Mesothelial cell of epicardium (in vitro differentiated cells): Measurements from ENCODE around the gene TPRG1L. TPM values are rescaled to one million over a fixed set of nuclear protein-coding genes. Genes with fewer than 3 reads are reported as not detected.

Source experiments
- DNase-seq, 2 experiments: peaks; one replicate each; pipeline ENCODE4 v3.0.0; 2021; ENCODE audit warnings: low spot score in 2 of 2; ENCODE audit not compliant: unreplicated experiment in 2 of 2
- H3K27ac Mint-ChIP-seq: 2 replicates; pipeline ENCODE4 v1.8.0; 2021; ENCODE audit warnings: mixed read lengths
- H3K27me3 Mint-ChIP-seq: 2 replicates; pipeline ENCODE4 v1.8.0; 2021; ENCODE audit warnings: low read depth, mixed read lengths
- H3K36me3 Mint-ChIP-seq: 2 replicates; pipeline ENCODE4 v1.8.0; 2021; ENCODE audit warnings: mixed read lengths
- H3K4me1 Mint-ChIP-seq: 2 replicates; pipeline ENCODE4 v1.8.0; 2021; ENCODE audit warnings: mixed read lengths
- H3K4me3 Mint-ChIP-seq: 2 replicates; pipeline ENCODE4 v1.8.0; 2021; ENCODE audit warnings: mild to moderate bottlenecking, moderate library complexity, mixed read lengths
- H3K9me3 Mint-ChIP-seq: 2 replicates; pipeline ENCODE4 v1.8.0; 2021; ENCODE audit warnings: mixed read lengths
- total RNA-seq: library from RNA; stranded (reverse); gene quantifications from 3 replicates; pipeline ENCODE4 v1.2.1, GENCODE V29; 2021
- TF ChIP-seq, protein P1 (sequence below): fragments of 200-600 bp; sonication (generic); IDR thresholded peaks from one replicate; pipeline ENCODE4 v1.5.0; 2021; ENCODE audit warnings: antibody characterized with exemption; ENCODE audit not compliant: unreplicated experiment

TPRG1L gene
- total RNA-seq, 1 donor from 2014 or later, result 15.7 TPM

DNA sequence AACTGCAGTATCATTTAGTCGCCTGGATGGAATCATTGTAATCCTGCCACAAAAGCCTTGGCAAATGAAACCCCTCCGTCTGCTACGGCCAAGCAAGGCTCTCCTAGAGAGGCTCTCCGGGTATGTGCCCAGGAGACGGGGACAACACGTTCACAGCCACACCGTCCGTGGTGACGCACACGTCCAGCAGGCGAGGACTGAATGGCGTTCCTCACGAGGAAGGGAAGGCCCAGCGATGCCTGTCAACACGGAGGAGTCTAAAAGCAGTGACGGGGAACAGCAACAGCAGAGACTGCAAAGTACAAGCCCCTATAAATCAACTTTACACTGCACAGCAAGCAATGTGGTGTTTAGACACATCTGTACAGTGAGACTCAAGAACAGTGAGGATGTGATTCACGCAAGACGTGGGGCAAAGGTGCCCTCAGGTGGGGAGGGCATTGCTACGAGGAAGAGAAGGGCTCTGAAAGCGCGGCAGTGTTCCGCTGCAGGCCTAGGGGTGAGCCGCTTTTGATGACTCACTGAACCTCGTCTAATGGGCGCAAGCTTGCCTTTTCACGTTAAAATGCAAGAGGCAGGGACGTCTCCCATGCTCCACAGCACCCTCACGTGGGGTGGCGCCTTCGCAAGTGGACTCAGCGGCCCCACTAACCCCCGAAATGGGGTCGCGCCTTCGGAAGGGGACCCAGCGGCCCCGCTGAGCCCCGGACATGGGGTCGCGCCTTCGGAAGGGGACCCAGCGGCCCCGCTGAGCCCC is 18.3 kb downstream of the TPRG1L start:
- no peak for DNase-seq
- Mint-ChIP-seq H3K36me3 (peaks cover 10% of the 10 kb centered on the region), H3K27ac (no peak overlapping the region), H3K4me1 (peaks cover under 1% of the 10 kb centered on the region), H3K27me3 (no peaks in the 10 kb centered on the region), H3K4me3 (no peak overlapping the region), H3K9me3 (no peaks in the 10 kb centered on the region)
- TF ChIP-seq, protein P1, sequence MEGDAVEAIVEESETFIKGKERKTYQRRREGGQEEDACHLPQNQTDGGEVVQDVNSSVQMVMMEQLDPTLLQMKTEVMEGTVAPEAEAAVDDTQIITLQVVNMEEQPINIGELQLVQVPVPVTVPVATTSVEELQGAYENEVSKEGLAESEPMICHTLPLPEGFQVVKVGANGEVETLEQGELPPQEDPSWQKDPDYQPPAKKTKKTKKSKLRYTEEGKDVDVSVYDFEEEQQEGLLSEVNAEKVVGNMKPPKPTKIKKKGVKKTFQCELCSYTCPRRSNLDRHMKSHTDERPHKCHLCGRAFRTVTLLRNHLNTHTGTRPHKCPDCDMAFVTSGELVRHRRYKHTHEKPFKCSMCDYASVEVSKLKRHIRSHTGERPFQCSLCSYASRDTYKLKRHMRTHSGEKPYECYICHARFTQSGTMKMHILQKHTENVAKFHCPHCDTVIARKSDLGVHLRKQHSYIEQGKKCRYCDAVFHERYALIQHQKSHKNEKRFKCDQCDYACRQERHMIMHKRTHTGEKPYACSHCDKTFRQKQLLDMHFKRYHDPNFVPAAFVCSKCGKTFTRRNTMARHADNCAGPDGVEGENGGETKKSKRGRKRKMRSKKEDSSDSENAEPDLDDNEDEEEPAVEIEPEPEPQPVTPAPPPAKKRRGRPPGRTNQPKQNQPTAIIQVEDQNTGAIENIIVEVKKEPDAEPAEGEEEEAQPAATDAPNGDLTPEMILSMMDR, result no peak

DNA sequence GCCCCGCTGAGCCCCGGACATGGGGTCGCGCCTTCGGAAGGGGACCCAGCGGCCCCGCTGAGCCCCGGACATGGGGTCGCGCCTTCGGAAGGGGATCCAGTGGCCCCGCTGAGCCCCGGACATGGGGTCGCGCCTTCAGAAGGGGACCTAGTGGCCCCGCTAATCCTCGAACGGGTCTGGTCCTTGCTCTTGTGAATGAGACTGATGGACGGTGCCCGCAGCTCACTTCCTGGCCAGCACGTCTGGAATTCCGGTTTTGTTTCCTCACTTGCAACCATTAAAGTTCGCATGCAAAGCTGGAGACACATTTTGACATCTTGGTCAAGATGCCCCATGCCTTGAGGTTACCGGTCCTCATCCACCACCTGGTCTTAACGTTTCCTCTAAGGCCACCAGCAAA is 19.5 kb downstream of the TPRG1L start:
- no peak overlapping the region for H3K27ac Mint-ChIP-seq
- no peaks in the 10 kb centered on the region for H3K27me3 Mint-ChIP-seq
- no peaks in the 10 kb centered on the region for H3K9me3 Mint-ChIP-seq
- peaks cover 12% of the 10 kb centered on the region for H3K4me1 Mint-ChIP-seq
- no peak overlapping the region for H3K4me3 Mint-ChIP-seq
- DNase-seq, result no peak
- TF ChIP-seq, protein P1, result no peak
- H3K36me3 Mint-ChIP-seq, result peaks cover 10% of the 10 kb centered on the region

DNA sequence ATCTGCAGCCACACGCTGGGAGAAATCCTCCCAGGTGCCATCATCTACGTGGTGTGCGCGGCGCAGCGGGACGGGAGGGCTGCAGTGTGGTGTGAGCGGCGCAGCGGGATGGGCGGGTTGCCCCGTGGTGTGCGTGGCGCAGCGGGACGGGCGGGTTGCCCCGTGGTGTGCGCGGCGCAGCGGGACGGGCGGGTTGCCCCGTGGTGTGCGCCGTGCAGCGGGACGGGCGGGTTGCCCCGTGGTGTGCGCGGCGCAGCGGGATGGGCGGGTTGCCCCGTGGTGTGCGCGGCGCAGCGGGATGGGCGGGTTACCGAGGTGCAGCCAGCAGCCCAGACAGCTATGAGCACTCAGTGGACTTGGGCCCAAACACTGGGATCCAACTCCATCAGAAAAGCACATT is 20.4 kb downstream of the TPRG1L start:
- TF ChIP-seq, protein P1, result no peak
- H3K36me3 Mint-ChIP-seq, result peaks cover 10% of the 10 kb centered on the region
- no peak overlapping the region for H3K4me3 Mint-ChIP-seq
- H3K27me3 Mint-ChIP-seq, result peaks cover 3% of the 10 kb centered on the region
- H3K27ac Mint-ChIP-seq, result no peak overlapping the region
- DNase-seq, result no peak
- no peaks in the 10 kb centered on the region for H3K9me3 Mint-ChIP-seq
- peaks cover 14% of the 10 kb centered on the region for H3K4me1 Mint-ChIP-seq

DNA sequence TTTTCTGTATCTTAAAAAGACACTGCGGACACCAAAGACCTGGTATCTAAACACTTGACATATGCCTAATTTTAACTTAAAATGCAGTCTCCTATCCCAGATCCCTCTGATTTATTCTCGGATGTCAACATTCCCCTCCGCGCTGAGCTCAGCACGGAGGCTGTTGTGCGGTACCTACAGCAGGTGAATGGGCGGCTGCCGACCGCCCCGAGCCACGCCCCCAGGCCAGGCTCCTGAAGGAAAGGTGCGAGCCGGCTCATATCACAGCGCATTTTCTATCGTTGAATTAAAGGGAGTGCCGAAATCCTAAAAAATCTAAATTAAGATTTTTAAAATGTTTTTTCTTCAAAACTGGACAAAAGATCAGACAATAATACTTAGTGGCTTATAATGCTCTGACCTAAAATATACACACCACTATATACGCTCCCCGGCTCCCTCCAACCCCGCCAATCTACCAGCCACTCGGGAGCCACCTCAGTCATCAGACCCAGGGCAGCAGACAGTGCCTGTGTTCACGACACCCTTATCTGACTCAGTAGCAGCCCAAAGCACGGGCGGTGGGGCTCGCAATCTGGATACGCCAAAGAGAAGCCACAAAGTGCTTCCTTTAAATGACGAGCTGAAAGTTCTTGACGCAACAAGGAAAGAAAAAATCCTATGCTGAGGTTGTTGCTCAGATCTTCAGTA is 21.0 kb downstream of the TPRG1L start:
- Mint-ChIP-seq H3K36me3 (peaks cover 10% of the 10 kb centered on the region), H3K4me1 (peaks cover 14% of the 10 kb centered on the region), H3K27me3 (peaks cover 8% of the 10 kb centered on the region), H3K27ac (no peak overlapping the region), H3K9me3 (no peaks in the 10 kb centered on the region), H3K4me3 (no peak overlapping the region)
- no peak for DNase-seq
- TF ChIP-seq, protein P1, result no peak

DNA sequence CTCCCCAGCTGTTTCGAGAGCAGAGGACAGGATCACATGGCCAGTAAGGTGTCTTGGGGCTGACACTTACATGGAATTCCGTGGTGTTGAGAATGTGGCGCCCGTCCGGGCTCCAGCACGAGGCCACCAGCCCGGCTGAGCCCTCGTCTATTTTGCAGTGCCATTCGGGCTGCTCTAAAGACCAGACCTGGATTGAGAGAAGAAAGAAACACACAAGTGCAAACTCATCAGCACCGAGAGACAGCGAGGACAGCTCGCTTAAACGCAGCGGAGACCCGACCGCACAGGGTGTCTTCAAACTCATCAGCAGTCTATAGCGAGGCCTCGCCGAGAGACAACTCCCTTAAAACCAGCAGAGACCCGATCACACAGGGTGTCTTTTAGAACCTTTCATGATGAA is 21.8 kb downstream of the TPRG1L start:
- Mint-ChIP-seq H3K27me3 (peaks cover 15% of the 10 kb centered on the region), H3K4me3 (no peak overlapping the region), H3K36me3 (peaks cover 10% of the 10 kb centered on the region), H3K27ac (no peak overlapping the region), H3K4me1 (peaks cover 17% of the 10 kb centered on the region), H3K9me3 (no peaks in the 10 kb centered on the region)
- no peak for DNase-seq
- TF ChIP-seq, protein P1, result no peak
